Body of pancreas (tissue), 4 donors: ENCODE data around the gene COG2. TPM values are rescaled to one million over a fixed set of nuclear protein-coding genes. Genes with fewer than 3 reads are reported as not detected.
A peak's percentile ranks its signal among the peaks of the same experiment; 100 is the strongest.
"Not testable (repeated sequence)": the region's sequence is repeated elsewhere in the genome, so short reads cannot be mapped to it uniquely, and the experiment has no call there.

ENCODE experiments used
- ATAC-seq: fragments of 150-250 bp; one replicate; pipeline ENCODE4 v1.9.1; 2016
- DNase-seq, 4 donors: peaks; one replicate each; pipeline ENCODE4 v3.0.0-alpha.2; 2019
- H3K27ac ChIP-seq, 4 donors: fragments of 200-600 bp; sonication (generic); 1 replicate in 3 of 4; 2 replicates in 1 of 4; pipeline versions ENCODE4 v1.5.1 to v1.6.1; 2016 to 2019; ENCODE audit warnings: mild to moderate bottlenecking in 1 of 4, mixed read lengths in 1 of 4, moderate library complexity in 1 of 4
- H3K27me3 ChIP-seq, 2 donors: fragments of 200-600 bp; sonication (generic); one replicate each; pipeline ENCODE4 v1.6.0; 2016; ENCODE audit warnings: mild to moderate bottlenecking in 1 of 2
- H3K36me3 ChIP-seq, 2 donors: fragments of 200-600 bp; sonication (generic); replicated peaks in 1 of 2; 2 replicates each; pipeline ENCODE4 v1.5.1; 2016; ENCODE audit warnings: low read depth in 2 of 2; ENCODE audit not compliant: insufficient read depth in 1 of 2
- H3K4me1 ChIP-seq: fragments of 200-600 bp; sonication (generic); one replicate; pipeline ENCODE4 v1.6.0; 2016
- H3K4me3 ChIP-seq, 2 donors: fragments of 200-600 bp; sonication (generic); 1 replicate in 1 of 2; 2 replicates in 1 of 2; pipeline ENCODE4 v1.5.1; 2016 to 2019
- H3K9me3 ChIP-seq, 3 donors: fragments of 200-600 bp; sonication (generic); 1 replicate in 2 of 3; 2 replicates in 1 of 3; pipeline ENCODE4 v1.5.1; 2016
- CTCF ChIP-seq, 7 experiments: fragments of 450-650 bp in 4 of 7; fragments of 200-600 bp in 3 of 7; sonication (generic) in 3 of 7; IDR thresholded peaks; one replicate each; pipeline ENCODE4 v1.5.1; 2016 to 2019; ENCODE audit warnings: antibody characterized with exemption in 7 of 7
- POLR2A ChIP-seq, 3 donors: fragments of 450-650 bp; IDR thresholded peaks; one replicate each; pipeline ENCODE4 v1.6.1; 2016; ENCODE audit warnings: antibody characterized with exemption in 3 of 3, mild to moderate bottlenecking in 2 of 3
- WGBS, 2 donors: methylation state at CpG; one replicate each; pipeline ENCODE4 v1.1.5; 2017; 5-methylcytosine and 5-hydroxymethylcytosine counted together
- intact Hi-C: fragments of 100-400 bp; cut with DNase I; formaldehyde crosslinking; loops from one replicate; pipeline ENCODE4 v1.15.1; 2023
- total RNA-seq, 2 donors: library from RNA; depleted of rRNA; stranded (reverse); fragments of >200 nt; gene quantifications; one replicate each; pipeline ENCODE4 v1.1.0, GENCODE V29; 2016

COG2 gene
- total RNA-seq, 2 donors from 2014 or later: 13.7 to 26.0 TPM

GRCh38 chr1:230713915-230714764 is 71.9 kb downstream of the COG2 start, which contains the start of gene AGT:
AGT (minus strand) TSS chr1:230714122; CDS start chr1:230710823, 3,299 bp downstream.
- WGBS, 2 donors: 16 to 19% methylated on average over 9 to 23 of the region's 24 CpGs
- ATAC-seq: peak; percentile 99
- DNase-seq: peak; percentile 85 to 94 (median 90)
- no peaks in the 10 kb centered on the region for H3K36me3 ChIP-seq
- no peaks in the 10 kb centered on the region for H3K9me3 ChIP-seq
- H3K27ac ChIP-seq: peak within 1 kb of the TSS; percentile 49 to 72 (median 71)
- no peak within 1 kb of the TSS for H3K4me3 ChIP-seq
- H3K4me1 ChIP-seq: peaks cover 20% of the 10 kb centered on the region
- intact Hi-C loops: no loop called here
- H3K27me3 ChIP-seq: no peaks in the 10 kb centered on the region
- TF ChIP-seq POLR2A (IDR thresholded peaks at IDR 0.05) (no peak), CTCF (IDR thresholded peaks at IDR 0.05) (no peak)

GRCh38 chr1:230715510-230715909 is 73.2 kb downstream of the COG2 start:
- H3K4me1 ChIP-seq: peaks cover 20% of the 10 kb centered on the region
- intact Hi-C loops: no loop called here
- ATAC-seq (no peak), DNase-seq (no peak)
- TF ChIP-seq CTCF (IDR thresholded peaks at IDR 0.05): no peak
- no peak for TF ChIP-seq POLR2A (IDR thresholded peaks at IDR 0.05)
- no peaks in the 10 kb centered on the region for H3K36me3 ChIP-seq
- no peak overlapping the region for H3K4me3 ChIP-seq
- no peaks in the 10 kb centered on the region for H3K27me3 ChIP-seq
- H3K9me3 ChIP-seq: no peaks in the 10 kb centered on the region
- H3K27ac ChIP-seq: peak overlapping the region in 1 of 4 donors; percentile 72
- 62 to 87% methylated on average over 3 of the region's 3 CpGs for WGBS, 2 donors

DNA sequence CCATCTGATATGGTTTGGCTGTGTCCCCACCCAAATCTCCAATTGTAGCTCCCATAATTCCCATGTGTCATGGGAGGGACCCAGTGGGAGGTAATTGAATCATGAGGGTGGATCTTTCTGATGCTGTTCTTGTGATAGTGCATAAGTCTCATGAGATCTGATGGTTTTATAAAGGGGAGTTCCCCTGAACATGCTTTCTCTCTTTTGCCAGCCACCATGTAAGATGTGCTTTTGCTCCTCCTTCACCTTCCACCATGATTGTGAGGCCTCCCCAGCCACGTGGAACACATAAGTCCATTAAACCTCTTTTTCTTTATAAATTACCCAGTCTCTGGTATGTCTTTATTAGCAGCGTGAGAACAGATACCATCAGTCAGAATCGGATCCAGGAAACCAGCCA is 74.2 kb downstream of the COG2 start:
- H3K27ac ChIP-seq, H3K27me3 ChIP-seq, H3K4me3 ChIP-seq, intact Hi-C loops, H3K36me3 ChIP-seq, H3K9me3 ChIP-seq, ATAC-seq, DNase-seq: not testable (repeated sequence)
- peaks cover 20% of the 10 kb centered on the region for H3K4me1 ChIP-seq
- 76 to 81% methylated on average over 3 of the region's 3 CpGs for WGBS, 2 donors

GRCh38 chr1:230717251-230717650 is 75.0 kb downstream of the COG2 start:
- DNase-seq (no peak), ATAC-seq (no peak)
- no peak overlapping the region for H3K4me3 ChIP-seq
- TF ChIP-seq POLR2A (IDR thresholded peaks at IDR 0.05): no peak
- no peak for TF ChIP-seq CTCF (IDR thresholded peaks at IDR 0.05)
- peaks cover 20% of the 10 kb centered on the region for H3K4me1 ChIP-seq
- no peak overlapping the region for H3K27ac ChIP-seq
- no peaks in the 10 kb centered on the region for H3K9me3 ChIP-seq
- H3K27me3 ChIP-seq: no peaks in the 10 kb centered on the region
- 70 to 80% methylated on average over 1 of the region's 1 CpG for WGBS, 2 donors
- H3K36me3 ChIP-seq: no peaks in the 10 kb centered on the region
- intact Hi-C loops: no loop called here

- intact Hi-C loops, H3K4me1 ChIP-seq: not testable (repeated sequence)
- WGBS, 2 donors: 94 to 100% methylated on average over 1 to 3 of the region's 3 CpGs
These were observed 79.7 kb downstream of the COG2 start for GRCh38 chr1:230721849-230722522.

More at GRCh38 chr1:230721849-230722522, 79.7 kb downstream of the COG2 start:
- not testable (repeated sequence) for H3K36me3 ChIP-seq, H3K27me3 ChIP-seq, H3K4me3 ChIP-seq, ATAC-seq, H3K9me3 ChIP-seq, DNase-seq, H3K27ac ChIP-seq
